B cell (primary cell): ENCODE results near the gene MAFB. TPM values are rescaled to one million over a fixed set of nuclear protein-coding genes. Genes with fewer than 3 reads are reported as not detected.

Experiments used
- ATAC-seq: fragments of 200-7000 bp; cut with Tn5 transposase; one replicate; pipeline ENCODE4 v1.10.0; 2021; ENCODE audit warnings: low read depth, mild to moderate bottlenecking, moderate number of reproducible peaks, moderate library complexity
- CTCF ChIA-PET: fragments of 350-600 bp; sonication (Branson Sonifier 250); formaldehyde crosslinking; loops from one replicate; lab custom pipeline; 2021; ENCODE audit warnings: antibody characterized with exemption, inconsistent platforms; lab: Charles Lee
- POLR2A ChIA-PET: fragments of 350-600 bp; sonication (Branson Sonifier 250); formaldehyde crosslinking; loops from one replicate; lab custom pipeline; 2021; ENCODE audit warnings: antibody characterized with exemption; lab: Charles Lee
- DNase-seq: peaks from one replicate; pipeline ENCODE4 v3.0.0; 2013
- H2AFZ ChIP-seq: 2 replicates; pipeline ENCODE4 v1.6.1; 2012; ENCODE audit warnings: mild to moderate bottlenecking, low read depth, low read length; ENCODE audit not compliant: insufficient read depth, poor library complexity, severe bottlenecking
- H3K27ac ChIP-seq, 2 donors: 1 replicate in 1 of 2; 2 replicates in 1 of 2; pipeline ENCODE4 v1.5.1; 2012 to 2013; ENCODE audit warnings: low read length in 2 of 2, mild to moderate bottlenecking in 2 of 2, moderate library complexity in 1 of 2
- H3K27me3 ChIP-seq, 4 experiments: fragments of 200-600 bp in 1 of 4; sonication (generic) in 1 of 4; replicated peaks in 1 of 4; 1 replicate in 2 of 4; 2 replicates in 2 of 4; pipeline versions ENCODE4 v1.6.1 to v1.7.0; 2013 to 2016; ENCODE audit warnings: low read length in 3 of 4, mild to moderate bottlenecking in 2 of 4, mixed read lengths in 1 of 4, moderate library complexity in 1 of 4; ENCODE audit not compliant: insufficient read depth in 4 of 4, control insufficient read depth in 3 of 4; ENCODE audit errors: control extremely low read depth in 1 of 4
- H3K36me3 ChIP-seq, 2 experiments: replicated peaks in 1 of 2; 1 replicate in 1 of 2; 2 replicates in 1 of 2; pipeline versions ENCODE4 v1.6.1 to v1.7.1; 2013; ENCODE audit warnings: low read length in 1 of 2; ENCODE audit not compliant: insufficient read depth in 2 of 2, control insufficient read depth in 1 of 2; ENCODE audit errors: control extremely low read depth in 1 of 2, extremely low read depth in 1 of 2
- H3K4me1 ChIP-seq, 2 donors: fragments of 200-600 bp in 1 of 2; sonication (generic) in 1 of 2; 1 replicate in 1 of 2; 2 replicates in 1 of 2; pipeline versions ENCODE4 v1.5.1 to v1.6.1; 2013 to 2017; ENCODE audit warnings: low read length in 2 of 2; ENCODE audit not compliant: control insufficient read depth in 2 of 2, insufficient read depth in 2 of 2
- H3K4me2 ChIP-seq: replicated peaks from 2 replicates; pipeline ENCODE3; 2012; ENCODE audit warnings: mild to moderate bottlenecking, low read depth, low read length; ENCODE audit not compliant: poor library complexity, severe bottlenecking
- H3K4me3 ChIP-seq, 5 experiments: fragments of 200-600 bp in 1 of 5; sonication (generic) in 1 of 5; 1 replicate in 3 of 5; 2 replicates in 2 of 5; pipeline versions ENCODE4 v1.5.1 to v1.7.0; 2011 to 2016; ENCODE audit warnings: low read length in 4 of 5, mild to moderate bottlenecking in 4 of 5, low read depth in 2 of 5, control low read depth in 1 of 5, moderate library complexity in 1 of 5; ENCODE audit not compliant: insufficient read depth in 1 of 5; ENCODE audit errors: control extremely low read depth in 1 of 5, extremely low read depth in 1 of 5
- H3K79me2 ChIP-seq: fragments of 200-600 bp; sonication (generic); one replicate; pipeline ENCODE4 v1.6.0; 2016; ENCODE audit warnings: low read length; ENCODE audit not compliant: control insufficient read depth, insufficient read depth
- H3K9ac ChIP-seq: fragments of 200-600 bp; sonication (generic); 2 replicates; pipeline ENCODE4 v1.6.1; 2017; ENCODE audit warnings: mild to moderate bottlenecking, low read length, moderate library complexity
- H3K9me3 ChIP-seq, 3 donors: one replicate each; pipeline versions ENCODE4 v1.6.1 to v1.7.1; 2013; ENCODE audit warnings: low read length in 2 of 3; ENCODE audit not compliant: control insufficient read depth in 2 of 3, insufficient read depth in 1 of 3; ENCODE audit errors: control extremely low read depth in 1 of 3
- H4K20me1 ChIP-seq: 2 replicates; pipeline ENCODE4 v1.6.0; 2012; ENCODE audit warnings: mild to moderate bottlenecking, low read length; ENCODE audit not compliant: insufficient read depth, control insufficient read depth, poor library complexity, severe bottlenecking
- H3K27ac Mint-ChIP-seq: one replicate; pipeline ENCODE4 v1.8.0; 2021; ENCODE audit warnings: mixed read lengths
- H3K27me3 Mint-ChIP-seq: one replicate; pipeline ENCODE4 v1.8.0; 2021; ENCODE audit warnings: mixed read lengths
- H3K4me1 Mint-ChIP-seq: one replicate; pipeline ENCODE4 v1.8.0; 2021; ENCODE audit warnings: mixed read lengths
- H3K4me3 Mint-ChIP-seq: one replicate; pipeline ENCODE4 v1.8.0; 2021; ENCODE audit warnings: mixed read lengths
- H3K9me3 Mint-ChIP-seq: one replicate; pipeline ENCODE4 v1.8.0; 2022; ENCODE audit warnings: mixed read lengths; ENCODE audit not compliant: insufficient read depth
- EZH2 ChIP-seq: IDR thresholded peaks from 2 replicates; pipeline ENCODE4 v1.6.1; 2012; ENCODE audit warnings: borderline replicate concordance, low read depth, mild to moderate bottlenecking, moderate library complexity, low read length; ENCODE audit not compliant: insufficient read depth, poor library complexity, severe bottlenecking
- WGBS: methylation state at CpG from one replicate; pipeline ENCODE4 v1.1.5; 2013; ENCODE audit warnings: missing lambda C conversion rate; ENCODE audit not compliant: insufficient coverage; 5-methylcytosine and 5-hydroxymethylcytosine counted together
- intact Hi-C: fragments of 100-400 bp; cut with micrococcal nuclease; formaldehyde crosslinking; loops from one replicate; pipeline ENCODE4 v1.10.0; 2022
- polyA plus RNA-seq: library from polyadenylated mRNA; depleted of rRNA; stranded (reverse); fragments of >200 nt; gene quantifications from 2 replicates; pipeline ENCODE4 v1.2.3, GENCODE V29; 2012
- total RNA-seq, 2 donors: library from RNA; stranded (reverse); fragments of 120-200 nt in 1 of 2; gene quantifications; 1 replicate in 1 of 2; 2 replicates in 1 of 2; pipeline versions ENCODE4 v1.2.3 to v1.2.4, GENCODE V29; 2013 to 2022
- TF ChIP-seq, protein P1 (sequence below): fragments of 200-600 bp; IDR thresholded peaks from one replicate; pipeline ENCODE4 v1.8.0; 2022; ENCODE audit warnings: antibody characterized with exemption, mild to moderate bottlenecking

Gene MAFB
- total and polyA plus RNA-seq, 2 donors (not counting 1 experiment from before 2014, with no cell fraction given) = 1.6 to 1.8 TPM

DNA sequence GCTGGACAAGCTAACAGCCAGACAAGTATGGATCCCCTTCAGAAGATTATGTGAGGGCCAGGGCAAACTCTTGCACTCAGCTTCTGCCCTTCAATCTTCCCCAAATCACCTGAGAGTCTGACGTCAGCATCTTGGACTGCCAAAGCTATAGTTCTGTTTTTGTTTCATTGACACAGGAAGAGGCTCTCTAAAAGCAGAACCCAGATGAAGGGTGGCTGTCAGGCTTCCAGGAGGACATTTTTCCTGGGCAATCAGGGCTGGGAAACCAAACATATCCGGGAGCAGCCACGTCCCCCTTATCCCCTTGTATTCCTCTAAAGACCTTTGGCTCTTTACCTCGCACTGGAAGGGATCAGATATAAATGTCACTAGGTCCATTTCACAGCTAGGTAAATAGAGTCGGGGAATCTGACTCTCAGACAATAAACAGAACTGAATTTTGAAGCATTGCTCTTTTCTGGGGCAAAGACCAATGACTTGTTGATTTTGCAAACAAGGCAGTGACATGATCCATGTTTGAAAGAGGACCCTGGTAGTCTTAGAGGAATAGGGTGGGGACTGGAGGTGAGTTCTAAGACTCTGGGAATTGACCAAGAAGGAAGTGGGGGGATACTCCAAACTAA, 13.3 kb downstream of the MAFB start:
- Mint-ChIP-seq H3K27me3 (peaks cover 41% of the 10 kb centered on the region), H3K4me3 (no peak overlapping the region), H3K4me1 (no peaks in the 10 kb centered on the region), H3K27ac (no peak overlapping the region), H3K9me3 (no peaks in the 10 kb centered on the region)
- 65% methylated on average over 5 of the region's 5 CpGs for WGBS
- Histone ChIP-seq H3K27me3 (peaks cover 0 to 18% (median 4%) of the 10 kb centered on the region in 4 experiments), H4K20me1 (no peaks in the 10 kb centered on the region), H3K27ac (no peak overlapping the region), H2AFZ (no peak overlapping the region), H3K4me1 (no peaks in the 10 kb centered on the region), H3K9ac (no peak overlapping the region), H3K79me2 (no peaks in the 10 kb centered on the region), H3K4me3 (no peak overlapping the region), H3K36me3 (no peaks in the 10 kb centered on the region), H3K9me3 (peaks cover 0 to 3% (median 2%) of the 10 kb centered on the region in 3 donors), H3K4me2 (no peak overlapping the region)
- ATAC-seq = no peak
- CTCF ChIA-PET = no interaction called here
- POLR2A ChIA-PET = no interaction called here
- intact Hi-C loops = no loop called here
- DNase-seq = no peak
- no peak for TF ChIP-seq EZH2
- TF ChIP-seq, protein P1, sequence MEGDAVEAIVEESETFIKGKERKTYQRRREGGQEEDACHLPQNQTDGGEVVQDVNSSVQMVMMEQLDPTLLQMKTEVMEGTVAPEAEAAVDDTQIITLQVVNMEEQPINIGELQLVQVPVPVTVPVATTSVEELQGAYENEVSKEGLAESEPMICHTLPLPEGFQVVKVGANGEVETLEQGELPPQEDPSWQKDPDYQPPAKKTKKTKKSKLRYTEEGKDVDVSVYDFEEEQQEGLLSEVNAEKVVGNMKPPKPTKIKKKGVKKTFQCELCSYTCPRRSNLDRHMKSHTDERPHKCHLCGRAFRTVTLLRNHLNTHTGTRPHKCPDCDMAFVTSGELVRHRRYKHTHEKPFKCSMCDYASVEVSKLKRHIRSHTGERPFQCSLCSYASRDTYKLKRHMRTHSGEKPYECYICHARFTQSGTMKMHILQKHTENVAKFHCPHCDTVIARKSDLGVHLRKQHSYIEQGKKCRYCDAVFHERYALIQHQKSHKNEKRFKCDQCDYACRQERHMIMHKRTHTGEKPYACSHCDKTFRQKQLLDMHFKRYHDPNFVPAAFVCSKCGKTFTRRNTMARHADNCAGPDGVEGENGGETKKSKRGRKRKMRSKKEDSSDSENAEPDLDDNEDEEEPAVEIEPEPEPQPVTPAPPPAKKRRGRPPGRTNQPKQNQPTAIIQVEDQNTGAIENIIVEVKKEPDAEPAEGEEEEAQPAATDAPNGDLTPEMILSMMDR = no peak

DNA sequence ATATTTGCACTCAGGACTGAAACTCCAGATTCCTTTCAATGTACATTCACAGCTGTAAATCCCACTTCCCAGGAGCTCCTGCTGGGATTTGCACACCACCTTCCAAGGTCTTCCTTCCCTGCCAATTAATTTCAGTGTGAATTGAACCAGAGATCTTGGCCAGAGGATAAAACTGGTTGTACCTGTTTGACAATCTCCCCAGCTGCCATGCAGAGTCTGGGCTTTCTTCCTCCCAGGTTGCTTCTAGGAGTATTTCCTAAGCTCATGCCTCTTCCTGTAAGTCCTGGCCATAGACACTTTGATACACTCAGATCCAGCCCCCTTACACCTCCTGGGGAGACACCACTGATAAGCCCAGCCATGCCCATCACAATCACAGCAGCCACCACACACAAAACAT, 15.6 kb downstream of the MAFB start:
- Histone ChIP-seq H3K9ac (no peak overlapping the region), H3K27me3 (peaks cover 0 to 9% (median 4%) of the 10 kb centered on the region in 4 experiments), H3K4me1 (no peaks in the 10 kb centered on the region), H3K27ac (no peak overlapping the region), H2AFZ (no peak overlapping the region), H4K20me1 (no peaks in the 10 kb centered on the region), H3K36me3 (no peaks in the 10 kb centered on the region), H3K4me2 (no peak overlapping the region), H3K79me2 (no peaks in the 10 kb centered on the region), H3K4me3 (no peak overlapping the region), H3K9me3 (peaks cover 0 to 2% (median 0%) of the 10 kb centered on the region in 3 donors)
- Mint-ChIP-seq H3K4me3 (no peak overlapping the region), H3K4me1 (no peaks in the 10 kb centered on the region), H3K27ac (no peak overlapping the region), H3K27me3 (peaks cover 30% of the 10 kb centered on the region), H3K9me3 (no peaks in the 10 kb centered on the region)
- ChIA-PET CTCF (no interaction called here), POLR2A (no interaction called here)
- ATAC-seq (no peak), DNase-seq (no peak)
- intact Hi-C loops = no loop called here
- TF ChIP-seq EZH2 = no peak
- TF ChIP-seq, protein P1 = no peak
